ENCODE data around the gene EPHB1. TPM values are rescaled to one million over a fixed set of nuclear protein-coding genes. Genes with fewer than 3 reads are reported as not detected.

Gene EPHB1
- total RNA-seq, 3 donors from 2014 or later = 0.31 to 6.9 (median 0.64) TPM

DNA sequence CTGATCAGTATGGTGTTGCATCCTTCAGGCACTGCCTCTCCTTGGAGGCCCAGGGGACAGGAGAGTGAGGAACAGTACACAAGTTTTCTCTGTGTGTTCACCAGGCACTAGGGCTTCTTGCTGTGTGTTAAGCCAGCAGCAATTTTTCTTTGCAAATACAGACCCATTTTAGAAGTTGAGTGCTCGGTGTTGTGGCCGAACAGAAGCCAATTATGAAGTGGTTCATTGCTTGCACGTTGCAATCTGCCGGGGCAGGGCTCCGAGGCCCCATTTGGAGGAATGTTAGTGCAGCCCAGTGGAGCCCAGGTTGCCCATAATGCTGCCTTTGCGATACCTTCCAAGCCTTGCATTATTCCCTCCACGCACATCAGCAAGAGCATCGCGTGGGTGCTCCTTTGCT lies 51.0 kb downstream of the EPHB1 start:
- intact Hi-C loops (cut with DNase I, micrococcal nuclease) = no loop called here
- Histone ChIP-seq H3K9me3 (no peaks in the 10 kb centered on the region), H3K36me3 (ENCODE audit: low read depth) (no peaks in the 10 kb centered on the region), H3K4me1 (ENCODE audit: low read depth) (no peaks in the 10 kb centered on the region), H3K4me3 (no peak overlapping the region)
- DNase-seq = no peak
- TF ChIP-seq, protein P1, sequence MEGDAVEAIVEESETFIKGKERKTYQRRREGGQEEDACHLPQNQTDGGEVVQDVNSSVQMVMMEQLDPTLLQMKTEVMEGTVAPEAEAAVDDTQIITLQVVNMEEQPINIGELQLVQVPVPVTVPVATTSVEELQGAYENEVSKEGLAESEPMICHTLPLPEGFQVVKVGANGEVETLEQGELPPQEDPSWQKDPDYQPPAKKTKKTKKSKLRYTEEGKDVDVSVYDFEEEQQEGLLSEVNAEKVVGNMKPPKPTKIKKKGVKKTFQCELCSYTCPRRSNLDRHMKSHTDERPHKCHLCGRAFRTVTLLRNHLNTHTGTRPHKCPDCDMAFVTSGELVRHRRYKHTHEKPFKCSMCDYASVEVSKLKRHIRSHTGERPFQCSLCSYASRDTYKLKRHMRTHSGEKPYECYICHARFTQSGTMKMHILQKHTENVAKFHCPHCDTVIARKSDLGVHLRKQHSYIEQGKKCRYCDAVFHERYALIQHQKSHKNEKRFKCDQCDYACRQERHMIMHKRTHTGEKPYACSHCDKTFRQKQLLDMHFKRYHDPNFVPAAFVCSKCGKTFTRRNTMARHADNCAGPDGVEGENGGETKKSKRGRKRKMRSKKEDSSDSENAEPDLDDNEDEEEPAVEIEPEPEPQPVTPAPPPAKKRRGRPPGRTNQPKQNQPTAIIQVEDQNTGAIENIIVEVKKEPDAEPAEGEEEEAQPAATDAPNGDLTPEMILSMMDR (IDR thresholded peaks at IDR 0.05) = no peak
- no peak for ATAC-seq

DNA sequence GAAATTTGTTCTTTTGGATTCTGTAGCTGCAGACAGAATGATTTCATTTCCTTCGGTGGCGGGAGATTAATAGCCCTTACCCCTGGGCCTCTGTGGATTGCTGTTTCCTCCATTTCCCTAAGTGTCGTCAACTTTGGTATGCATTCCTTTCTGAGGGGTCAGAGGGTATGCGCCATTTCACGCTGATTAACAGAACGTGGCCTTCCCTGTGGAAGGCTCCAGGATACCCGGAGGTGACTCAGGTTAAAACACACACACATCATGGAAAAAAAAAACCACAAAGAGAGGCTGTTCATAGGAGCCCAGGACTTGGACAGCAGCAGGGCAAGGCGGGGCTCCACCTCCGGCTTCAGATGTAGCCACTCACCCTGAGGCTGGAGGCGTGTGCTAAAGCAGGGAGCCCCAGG lies 51.9 kb downstream of the EPHB1 start:
- Histone ChIP-seq H3K4me3 (no peak overlapping the region), H3K9me3 (no peaks in the 10 kb centered on the region), H3K4me1 (ENCODE audit: low read depth) (no peaks in the 10 kb centered on the region), H3K36me3 (ENCODE audit: low read depth) (no peaks in the 10 kb centered on the region)
- intact Hi-C loops (cut with DNase I, micrococcal nuclease) = no loop called here
- ATAC-seq (peak; percentile 78), DNase-seq (no peak)
- TF ChIP-seq, protein P1 (IDR thresholded peaks at IDR 0.05) = no peak

DNA sequence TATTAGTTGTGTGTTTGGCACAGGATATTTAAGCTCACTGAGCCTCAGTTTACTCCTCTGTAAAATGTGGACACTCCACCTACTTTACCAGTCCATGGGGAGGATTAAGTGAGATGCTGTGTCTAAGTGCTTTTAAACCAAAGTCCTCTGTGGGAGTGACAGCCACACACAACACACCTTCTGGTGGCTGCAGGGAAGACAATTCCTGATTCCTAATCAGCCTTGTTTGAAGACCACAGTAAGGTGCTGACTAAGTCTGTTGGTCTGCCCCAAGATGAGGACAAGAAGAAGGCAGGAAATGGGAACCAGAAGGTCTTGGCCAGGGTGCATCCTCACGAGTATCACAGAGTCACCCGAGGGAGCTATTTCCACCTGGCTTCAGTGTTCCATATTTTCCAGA lies 52.3 kb downstream of the EPHB1 start:
- no peak overlapping the region for H3K4me3 ChIP-seq
- TF ChIP-seq, protein P1 (IDR thresholded peaks at IDR 0.05) = no peak
- H3K4me1 ChIP-seq (ENCODE audit: low read depth) = no peaks in the 10 kb centered on the region
- H3K9me3 ChIP-seq = no peaks in the 10 kb centered on the region
- intact Hi-C loops (cut with DNase I, micrococcal nuclease) = no loop called here
- no peaks in the 10 kb centered on the region for H3K36me3 ChIP-seq (ENCODE audit: low read depth)
- no peak for DNase-seq
- no peak for ATAC-seq

DNA sequence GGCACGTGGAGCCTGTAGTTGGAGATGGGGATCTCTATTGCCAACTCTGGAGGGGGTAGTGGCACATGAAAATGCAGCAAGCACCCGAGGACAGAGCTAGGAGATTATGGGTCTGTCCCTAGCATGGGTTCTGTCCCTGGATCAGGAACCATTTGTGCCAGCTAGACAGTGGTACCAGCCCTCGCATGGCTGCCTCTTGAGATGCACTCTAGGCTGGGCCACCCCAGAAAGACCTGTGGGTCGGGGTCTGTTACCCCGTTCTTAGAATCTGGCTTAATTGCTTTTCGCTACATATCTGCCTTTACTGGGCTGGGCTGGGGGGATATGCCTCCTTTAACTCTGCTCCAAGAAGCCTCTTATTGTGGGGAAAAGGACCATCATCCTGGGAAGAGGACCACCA lies 54.5 kb downstream of the EPHB1 start:
- intact Hi-C loops (cut with DNase I, micrococcal nuclease) = no loop called here
- TF ChIP-seq, protein P1 (IDR thresholded peaks at IDR 0.05) = no peak
- no peak overlapping the region for H3K4me3 ChIP-seq
- H3K36me3 ChIP-seq (ENCODE audit: low read depth) = no peaks in the 10 kb centered on the region
- H3K9me3 ChIP-seq = no peaks in the 10 kb centered on the region
- ATAC-seq (no peak), DNase-seq (no peak)
- H3K4me1 ChIP-seq (ENCODE audit: low read depth) = no peaks in the 10 kb centered on the region

DNA sequence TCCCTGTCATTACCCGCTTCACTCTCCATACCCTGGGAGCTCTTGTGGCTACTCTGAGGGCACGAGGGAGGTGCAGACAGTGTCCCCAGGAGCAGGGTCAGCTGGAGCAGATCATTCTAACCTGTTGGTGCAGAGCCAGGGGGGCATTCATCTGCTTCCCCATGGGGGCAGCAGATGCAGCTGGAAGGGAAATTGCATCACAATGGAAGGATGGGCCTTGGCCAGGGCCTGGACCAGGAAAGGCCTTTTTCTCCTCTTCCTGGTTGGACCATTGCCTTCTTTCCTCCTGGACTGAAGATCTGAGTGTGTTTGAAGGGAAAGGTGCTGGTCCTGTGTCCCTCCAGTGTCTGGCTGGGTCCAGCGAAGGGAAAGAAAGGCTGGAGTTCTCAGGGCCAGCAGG lies 55.7 kb downstream of the EPHB1 start:
- DNase-seq (no peak), ATAC-seq (no peak)
- H3K36me3 ChIP-seq (ENCODE audit: low read depth) = no peaks in the 10 kb centered on the region
- TF ChIP-seq, protein P1 (IDR thresholded peaks at IDR 0.05) = no peak
- H3K9me3 ChIP-seq = no peaks in the 10 kb centered on the region
- H3K4me1 ChIP-seq (ENCODE audit: low read depth) = no peaks in the 10 kb centered on the region
- intact Hi-C loops (cut with DNase I, micrococcal nuclease) = no loop called here
- H3K4me3 ChIP-seq = no peak overlapping the region

DNA sequence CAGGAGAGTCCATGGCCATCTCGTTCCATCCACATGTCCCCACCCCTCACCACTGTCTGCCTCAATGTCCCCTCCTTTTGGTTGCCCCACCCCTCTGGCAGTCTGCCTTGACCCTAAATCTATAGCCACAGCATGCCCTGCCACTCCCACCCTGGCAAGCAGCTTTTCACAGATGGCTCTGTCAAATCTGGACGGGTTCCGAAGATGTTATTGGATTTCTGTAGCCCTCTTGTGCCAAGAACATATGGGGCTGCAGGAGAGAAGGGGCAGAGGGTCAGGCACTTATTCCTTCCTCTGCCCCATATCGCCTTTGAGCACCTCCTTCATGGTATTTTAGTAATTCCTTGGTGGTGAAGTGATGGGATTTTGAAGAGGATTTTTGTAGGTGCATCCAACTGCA lies 57.1 kb downstream of the EPHB1 start:
- TF ChIP-seq, protein P1 (IDR thresholded peaks at IDR 0.05) = no peak
- H3K9me3 ChIP-seq = no peaks in the 10 kb centered on the region
- no peaks in the 10 kb centered on the region for H3K36me3 ChIP-seq (ENCODE audit: low read depth)
- no peaks in the 10 kb centered on the region for H3K4me1 ChIP-seq (ENCODE audit: low read depth)
- DNase-seq (no peak), ATAC-seq (no peak)
- intact Hi-C loops (cut with DNase I, micrococcal nuclease) = no loop called here
- H3K4me3 ChIP-seq = no peak overlapping the region
